22Rv1 (cell line): Measurements from ENCODE around the gene HRAS.

Experiments
- H3K27ac ChIP-seq: fragments of 450-650 bp; 2 replicates; pipeline ENCODE4 v1.5.1; 2017
- ZFX ChIP-seq: fragments of 450-650 bp; IDR thresholded peaks from 2 replicates; pipeline ENCODE4 v1.6.1; 2017; ENCODE audit warnings: antibody characterized with exemption, borderline replicate concordance
- TF ChIP-seq, protein P1 (sequence below): fragments of 450-650 bp; IDR thresholded peaks from 2 replicates; pipeline ENCODE4 v1.5.1; 2017; ENCODE audit warnings: mild to moderate bottlenecking

The HRAS gene

GRCh38 chr11:501683-502287 lies 33.6 kb downstream of the HRAS start:
- TF ChIP-seq, protein P1, sequence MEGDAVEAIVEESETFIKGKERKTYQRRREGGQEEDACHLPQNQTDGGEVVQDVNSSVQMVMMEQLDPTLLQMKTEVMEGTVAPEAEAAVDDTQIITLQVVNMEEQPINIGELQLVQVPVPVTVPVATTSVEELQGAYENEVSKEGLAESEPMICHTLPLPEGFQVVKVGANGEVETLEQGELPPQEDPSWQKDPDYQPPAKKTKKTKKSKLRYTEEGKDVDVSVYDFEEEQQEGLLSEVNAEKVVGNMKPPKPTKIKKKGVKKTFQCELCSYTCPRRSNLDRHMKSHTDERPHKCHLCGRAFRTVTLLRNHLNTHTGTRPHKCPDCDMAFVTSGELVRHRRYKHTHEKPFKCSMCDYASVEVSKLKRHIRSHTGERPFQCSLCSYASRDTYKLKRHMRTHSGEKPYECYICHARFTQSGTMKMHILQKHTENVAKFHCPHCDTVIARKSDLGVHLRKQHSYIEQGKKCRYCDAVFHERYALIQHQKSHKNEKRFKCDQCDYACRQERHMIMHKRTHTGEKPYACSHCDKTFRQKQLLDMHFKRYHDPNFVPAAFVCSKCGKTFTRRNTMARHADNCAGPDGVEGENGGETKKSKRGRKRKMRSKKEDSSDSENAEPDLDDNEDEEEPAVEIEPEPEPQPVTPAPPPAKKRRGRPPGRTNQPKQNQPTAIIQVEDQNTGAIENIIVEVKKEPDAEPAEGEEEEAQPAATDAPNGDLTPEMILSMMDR: no peak
- TF ChIP-seq ZFX: no peak
- H3K27ac ChIP-seq: no peak overlapping the region

DNA sequence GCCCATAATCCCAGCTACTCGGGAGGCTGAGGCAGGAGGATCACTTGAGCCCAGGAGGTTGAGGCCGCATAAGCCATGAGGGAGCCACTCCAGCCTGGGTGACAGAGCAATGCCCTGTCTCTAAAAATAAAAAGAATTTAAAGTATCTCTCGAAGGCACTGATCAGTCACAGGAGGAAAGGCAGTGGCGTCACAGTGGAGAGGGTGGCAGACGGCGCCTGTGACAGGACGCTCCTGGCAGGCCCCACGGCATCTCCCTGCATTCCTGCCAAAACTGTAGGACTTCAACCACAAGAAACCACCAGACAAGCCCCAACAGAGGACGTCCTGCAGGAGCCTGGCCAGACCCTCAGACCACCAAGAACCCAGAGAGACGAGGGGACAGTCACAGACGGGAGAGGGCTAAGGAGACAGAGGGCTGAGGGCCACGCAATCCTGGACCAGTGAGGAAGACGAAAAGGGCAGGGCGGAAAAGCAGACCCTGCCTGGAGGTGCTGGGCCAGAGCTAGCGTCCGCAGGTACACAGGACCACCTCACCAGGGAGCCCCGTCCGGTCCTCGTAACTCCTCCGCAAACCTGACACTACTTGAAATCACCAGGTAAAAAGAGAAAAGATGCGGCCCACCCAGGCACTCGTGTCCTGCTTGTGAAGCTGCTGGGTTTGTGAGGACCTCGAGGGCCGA lies 34.2 kb downstream of the HRAS start:
- H3K27ac ChIP-seq: no peak overlapping the region
- no peak for TF ChIP-seq ZFX
- TF ChIP-seq, protein P1: no peak

DNA sequence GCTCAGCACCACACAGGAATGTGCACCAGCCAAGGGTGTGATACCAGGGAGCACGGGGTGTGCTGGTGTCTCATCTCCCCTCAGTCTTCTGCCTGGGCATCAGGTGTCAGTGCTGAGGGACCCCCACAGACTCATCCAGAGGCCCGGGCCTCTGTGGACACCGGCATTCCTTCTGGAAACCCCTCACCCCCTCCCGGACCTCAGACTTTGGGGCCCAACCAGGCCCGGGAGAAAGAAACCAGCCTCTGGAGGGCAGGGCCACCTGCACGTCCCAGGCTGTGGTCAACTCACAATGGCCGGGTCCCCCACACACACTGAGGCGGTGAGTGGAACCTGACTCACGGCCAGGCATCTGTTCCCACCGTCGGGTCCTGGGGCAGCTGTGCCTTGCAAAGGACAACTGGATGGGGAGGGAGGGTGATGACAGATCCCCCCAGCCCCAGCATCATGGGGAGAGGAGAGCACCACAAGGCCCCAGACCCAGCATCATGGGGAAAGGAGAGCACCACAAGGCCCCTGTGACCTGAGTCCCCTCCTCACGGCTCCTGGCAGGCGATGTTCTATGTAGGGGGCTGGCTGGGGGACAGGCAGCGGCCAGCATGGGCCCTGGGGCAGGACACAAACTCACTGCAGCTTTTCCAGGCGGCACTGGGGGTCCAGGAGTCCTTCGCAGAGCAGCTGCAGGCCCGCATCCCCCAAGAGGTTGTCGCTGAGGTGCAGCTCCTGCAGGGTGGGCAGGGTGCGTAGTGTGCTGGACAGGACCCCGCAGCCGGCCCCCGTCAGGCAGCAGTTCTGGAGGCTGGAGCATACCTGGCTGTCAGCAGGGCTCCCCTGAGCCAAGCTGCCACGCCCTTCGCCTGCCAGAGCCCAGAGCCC lies 35.9 kb downstream of the HRAS start:
- TF ChIP-seq ZFX: no peak
- TF ChIP-seq, protein P1: no peak
- no peak overlapping the region for H3K27ac ChIP-seq

- TF ChIP-seq, protein P1: no peak
- no peak for TF ChIP-seq ZFX
Observed at GRCh38 chr11:498297-499181, 36.8 kb downstream of the HRAS start.

GRCh38 chr11:497565-498296 lies 37.6 kb downstream of the HRAS start:
- H3K27ac ChIP-seq: no peak overlapping the region
- TF ChIP-seq ZFX: no peak
- TF ChIP-seq, protein P1: no peak

More at GRCh38 chr11:498297-499181, 36.8 kb downstream of the HRAS start:
- no peak overlapping the region for H3K27ac ChIP-seq

GRCh38 chr11:496834-497564 lies 38.4 kb downstream of the HRAS start:
- no peak overlapping the region for H3K27ac ChIP-seq
- TF ChIP-seq, protein P1: no peak
- TF ChIP-seq ZFX: no peak
